HG03280 (cell line): ENCODE data around the gene IL36RN.
"Not testable (repeated sequence)": the region's sequence is repeated elsewhere in the genome, so short reads cannot be mapped to it uniquely, and the experiment has no call there.

ENCODE experiments used
- ATAC-seq: cut with Tn5 transposase; IDR thresholded peaks from one replicate; pipeline ENCODE4 v1.9.1; 2021; ENCODE audit warnings: mild to moderate bottlenecking, moderate library complexity; ENCODE audit not compliant: unreplicated experiment

Gene IL36RN

DNA sequence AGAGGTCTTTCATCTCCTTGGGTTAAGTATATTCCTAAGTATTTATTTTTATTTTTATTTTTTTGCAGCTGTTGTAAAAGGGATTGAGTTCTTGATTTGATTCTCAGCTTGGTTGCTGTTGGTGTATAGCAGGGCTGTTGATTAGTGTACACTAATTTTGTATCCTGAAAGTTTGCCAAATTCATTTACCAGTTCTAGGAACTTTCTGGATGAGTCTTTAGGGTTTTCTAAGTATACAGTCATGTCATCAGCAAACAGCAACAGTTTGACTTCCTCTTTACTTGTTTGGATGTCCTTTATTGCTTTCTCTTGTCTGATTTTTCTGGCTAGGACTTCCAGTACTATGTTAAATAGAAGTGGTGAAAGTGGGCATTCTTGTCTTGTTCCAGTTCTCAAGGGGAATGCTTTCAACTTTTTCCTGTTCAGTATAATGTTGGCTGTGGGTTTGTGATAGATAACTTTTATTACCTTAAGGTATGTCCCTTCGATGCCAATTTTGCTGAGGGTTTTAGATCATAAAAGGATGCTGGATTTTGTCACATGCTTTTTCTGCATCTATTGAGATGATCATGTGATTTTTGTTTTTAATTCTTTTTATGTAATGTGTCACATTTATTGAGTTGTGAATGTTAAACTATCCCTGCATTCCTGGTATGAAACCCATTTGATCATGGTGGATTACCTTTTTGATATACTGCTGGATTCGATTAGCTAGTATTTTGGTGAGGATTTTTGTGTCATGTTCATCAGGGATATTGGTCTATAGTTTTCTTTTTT is 38.0 kb downstream of the IL36RN start:
- not testable (repeated sequence) for ATAC-seq

- ATAC-seq = peak; percentile 54
These were observed 39.0 kb downstream of the IL36RN start for GRCh38 chr2:113098041-113098440.

- ATAC-seq = no peak
These were observed 39.5 kb downstream of the IL36RN start for GRCh38 chr2:113098532-113098931.

- no peak for ATAC-seq
These were observed 43.1 kb downstream of the IL36RN start for GRCh38 chr2:113102133-113102532.

- ATAC-seq = no peak
These were observed 44.3 kb downstream of the IL36RN start for GRCh38 chr2:113103277-113103676.

DNA sequence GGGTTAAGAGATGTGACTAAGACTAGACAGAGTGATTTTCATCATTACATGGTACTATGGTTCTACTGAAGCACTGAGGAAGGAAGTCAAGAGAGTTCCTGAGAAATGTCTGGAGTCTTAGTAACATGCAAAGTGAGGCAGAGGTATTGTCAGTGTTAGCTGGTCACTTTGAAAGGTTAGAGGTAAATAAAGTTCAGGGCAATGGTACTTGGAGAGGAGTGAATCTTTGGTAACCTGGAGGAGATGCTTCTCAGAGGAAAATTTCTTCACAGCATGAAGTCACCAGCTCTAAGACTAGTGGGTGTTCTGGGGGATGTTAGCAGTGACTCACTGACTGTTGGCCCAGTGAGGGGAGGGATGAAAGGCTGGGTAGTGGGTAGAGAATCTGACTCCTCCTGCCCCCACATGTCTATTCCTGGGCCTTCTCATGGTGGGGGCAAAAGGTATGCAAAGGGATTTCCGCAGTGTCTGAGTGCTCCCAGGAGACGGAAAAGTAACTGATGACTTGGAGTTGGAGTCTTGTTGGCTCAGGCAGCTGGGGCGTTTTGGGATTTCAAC is 45.1 kb downstream of the IL36RN start:
- ATAC-seq = no peak

DNA sequence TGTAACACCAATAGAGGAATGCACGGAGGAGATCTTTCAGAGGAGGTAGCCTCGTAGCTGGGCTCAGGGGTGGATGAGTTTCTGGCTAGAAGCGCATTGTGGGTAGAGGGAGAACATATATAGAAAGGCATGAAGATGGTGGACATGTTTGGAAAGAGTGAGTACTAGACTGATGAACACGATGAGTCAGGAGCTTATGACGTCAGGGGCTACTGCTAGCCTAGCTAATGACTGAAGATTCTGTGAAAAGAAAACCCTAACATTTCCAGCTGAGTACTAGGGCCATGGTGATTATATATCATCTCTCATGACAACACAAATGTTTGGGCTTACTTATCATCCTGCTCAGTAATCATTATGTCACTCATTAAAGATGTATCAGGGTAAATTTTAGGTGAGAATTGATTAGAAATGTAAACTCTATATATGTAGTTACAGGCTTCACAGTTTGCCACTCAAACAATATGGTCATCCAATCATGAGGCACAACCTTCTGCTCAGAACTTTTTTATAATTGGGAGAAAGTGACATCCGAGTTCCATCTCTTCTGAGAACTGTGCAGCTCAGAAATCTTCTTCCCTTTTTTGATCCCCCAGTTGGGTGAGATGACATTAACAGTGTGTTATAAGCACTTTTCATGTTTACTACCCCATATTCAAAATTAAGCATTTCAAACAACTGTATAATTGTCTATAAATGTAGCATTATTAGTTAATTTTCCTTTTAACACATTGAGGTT is 46.2 kb downstream of the IL36RN start:
- ATAC-seq = no peak

- no peak for ATAC-seq
These were observed 52.1 kb downstream of the IL36RN start for GRCh38 chr2:113111121-113111520.

GRCh38 chr2:113111823-113112287 is 52.9 kb downstream of the IL36RN start:
- no peak for ATAC-seq

- ATAC-seq = no peak
These were observed 53.4 kb downstream of the IL36RN start for GRCh38 chr2:113112441-113112840.

DNA sequence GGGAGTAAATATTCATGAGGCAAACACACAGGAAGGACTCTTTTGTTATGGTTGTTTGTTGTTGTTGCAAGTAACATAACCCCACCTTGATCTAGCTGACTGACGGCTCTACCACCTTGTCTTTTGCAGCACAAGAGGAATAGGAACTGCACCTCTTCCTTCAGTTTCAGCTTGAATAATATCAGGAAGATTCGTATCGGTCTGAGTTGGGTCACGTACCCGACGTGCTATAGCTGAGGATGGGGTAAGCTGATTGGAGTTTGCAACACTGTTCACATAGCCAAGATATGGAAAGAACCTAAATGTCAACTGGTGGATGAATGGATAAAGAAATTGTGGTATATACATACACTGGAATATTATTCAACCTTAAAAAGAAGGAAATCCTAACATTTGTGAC is 53.9 kb downstream of the IL36RN start:
- ATAC-seq = no peak

DNA sequence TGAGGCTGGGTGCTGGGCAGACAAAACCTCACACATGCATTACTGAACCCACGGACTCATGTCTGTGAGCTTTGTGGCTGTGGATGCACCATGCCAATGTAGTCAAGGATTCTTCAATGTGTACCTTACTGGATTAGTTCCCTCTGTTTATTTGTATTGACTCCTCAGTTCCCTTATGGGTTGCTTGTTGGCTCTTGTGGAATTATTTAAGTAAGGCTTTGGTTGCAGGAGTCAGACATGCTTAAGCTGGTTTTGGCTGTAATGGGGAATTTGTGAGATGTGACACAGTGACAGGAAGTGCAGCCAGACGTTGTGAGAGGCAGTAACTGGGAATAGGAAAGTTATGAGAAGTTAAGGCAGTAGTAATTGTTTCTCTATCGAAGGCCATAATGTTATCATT is 54.8 kb downstream of the IL36RN start:
- no peak for ATAC-seq
